Calu3 (cell line): ENCODE results near the gene BCL2L12. TPM values are rescaled to one million over a fixed set of nuclear protein-coding genes. Genes with fewer than 3 reads are reported as not detected.

Source experiments
- BruUV-seq: library from RNA; stranded (reverse); fragments of 400-500 nt; replicated peaks from 2 replicates; lab custom pipeline; 2021; lab: Mats Ljungman, UMichigan
- CTCF ChIA-PET: fragments of 300-600 bp; sonication (Branson Sonifier 250); formaldehyde crosslinking; loops from one replicate; lab custom pipeline; 2022; ENCODE audit warnings: antibody characterized with exemption; lab: Charles Lee
- DNase-seq: peaks from one replicate; pipeline ENCODE4 v3.0.0; 2022
- H3K27ac Mint-ChIP-seq: one replicate; pipeline ENCODE4 v1.8.0; 2022; ENCODE audit warnings: mixed read lengths; ENCODE audit not compliant: unreplicated experiment
- H3K27me3 Mint-ChIP-seq: one replicate; pipeline ENCODE4 v1.8.0; 2022; ENCODE audit warnings: mixed read lengths; ENCODE audit not compliant: unreplicated experiment
- H3K36me3 Mint-ChIP-seq: one replicate; pipeline ENCODE4 v1.8.0; 2022; ENCODE audit warnings: mild to moderate bottlenecking, moderate library complexity, mixed read lengths; ENCODE audit not compliant: insufficient read depth, unreplicated experiment
- H3K4me1 Mint-ChIP-seq: one replicate; pipeline ENCODE4 v1.8.0; 2022; ENCODE audit warnings: mild to moderate bottlenecking, low read depth, mixed read lengths; ENCODE audit not compliant: unreplicated experiment
- H3K4me3 Mint-ChIP-seq: one replicate; pipeline ENCODE4 v1.8.0; 2022; ENCODE audit warnings: mild to moderate bottlenecking, low read depth, moderate library complexity, mixed read lengths; ENCODE audit not compliant: unreplicated experiment
- H3K9me3 Mint-ChIP-seq: one replicate; pipeline ENCODE4 v1.8.0; 2022; ENCODE audit warnings: low read depth, mixed read lengths; ENCODE audit not compliant: unreplicated experiment
- intact Hi-C: fragments of 100-400 bp; cut with micrococcal nuclease; formaldehyde crosslinking; loops from one replicate; pipeline ENCODE4 v1.10.0; 2022; ENCODE audit not compliant: unreplicated experiment
- total RNA-seq: library from RNA; stranded (reverse); gene quantifications from 2 replicates; pipeline ENCODE4 v1.2.3, GENCODE V29; 2022
- TF ChIP-seq, protein P1 (sequence below): fragments of 200-600 bp; IDR thresholded peaks from one replicate; pipeline ENCODE4 v1.8.0; 2022; ENCODE audit warnings: antibody characterized with exemption; ENCODE audit not compliant: unreplicated experiment

The BCL2L12 gene
- total RNA-seq, 1 experiment from 2014 or later = 70.8 TPM

DNA sequence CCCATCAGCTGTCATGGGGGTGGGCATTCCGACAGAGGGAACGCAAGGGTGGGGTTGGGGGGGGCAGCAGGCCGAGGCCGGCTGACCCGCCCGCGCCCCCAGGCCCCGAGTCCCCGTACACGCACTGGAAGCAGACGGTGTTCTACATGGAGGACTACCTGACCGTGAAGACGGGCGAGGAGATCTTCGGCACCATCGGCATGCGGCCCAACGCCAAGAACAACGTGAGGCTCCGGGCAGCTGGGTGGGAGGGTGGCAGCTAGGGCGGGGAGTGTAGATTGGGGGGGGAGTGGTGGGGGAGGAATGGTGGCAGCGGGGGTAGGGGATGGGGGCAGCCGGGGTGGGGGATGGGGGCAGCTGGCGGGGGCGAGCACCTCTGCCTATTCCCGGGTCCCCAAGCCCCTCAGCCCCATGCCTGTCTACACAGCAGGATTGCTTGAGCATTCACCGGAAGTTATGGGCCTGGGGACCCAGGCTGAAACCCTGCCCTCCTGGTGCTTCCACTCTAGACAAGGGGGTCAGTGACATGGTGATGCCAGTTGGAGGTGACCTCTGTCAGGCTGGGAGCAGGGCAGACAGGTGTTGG lies 20.9 kb downstream of the BCL2L12 start:
- Mint-ChIP-seq H3K27ac (peak overlapping the region; percentile 40), H3K9me3 (no peaks in the 10 kb centered on the region), H3K4me1 (no peaks in the 10 kb centered on the region), H3K36me3 (peaks cover 96% of the 10 kb centered on the region), H3K27me3 (no peaks in the 10 kb centered on the region), H3K4me3 (no peak overlapping the region)
- no TSS peak for BruUV-seq
- CTCF ChIA-PET = interaction anchor here (0.5 to 0.6 kb wide), 2 partner anchors 9 to 10 kb away, joined by 3 to 6 read pairs; no protein-coding TSS in a partner anchor
- intact Hi-C loops = no loop called here
- no peak for DNase-seq
- TF ChIP-seq, protein P1, sequence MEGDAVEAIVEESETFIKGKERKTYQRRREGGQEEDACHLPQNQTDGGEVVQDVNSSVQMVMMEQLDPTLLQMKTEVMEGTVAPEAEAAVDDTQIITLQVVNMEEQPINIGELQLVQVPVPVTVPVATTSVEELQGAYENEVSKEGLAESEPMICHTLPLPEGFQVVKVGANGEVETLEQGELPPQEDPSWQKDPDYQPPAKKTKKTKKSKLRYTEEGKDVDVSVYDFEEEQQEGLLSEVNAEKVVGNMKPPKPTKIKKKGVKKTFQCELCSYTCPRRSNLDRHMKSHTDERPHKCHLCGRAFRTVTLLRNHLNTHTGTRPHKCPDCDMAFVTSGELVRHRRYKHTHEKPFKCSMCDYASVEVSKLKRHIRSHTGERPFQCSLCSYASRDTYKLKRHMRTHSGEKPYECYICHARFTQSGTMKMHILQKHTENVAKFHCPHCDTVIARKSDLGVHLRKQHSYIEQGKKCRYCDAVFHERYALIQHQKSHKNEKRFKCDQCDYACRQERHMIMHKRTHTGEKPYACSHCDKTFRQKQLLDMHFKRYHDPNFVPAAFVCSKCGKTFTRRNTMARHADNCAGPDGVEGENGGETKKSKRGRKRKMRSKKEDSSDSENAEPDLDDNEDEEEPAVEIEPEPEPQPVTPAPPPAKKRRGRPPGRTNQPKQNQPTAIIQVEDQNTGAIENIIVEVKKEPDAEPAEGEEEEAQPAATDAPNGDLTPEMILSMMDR = no peak

DNA sequence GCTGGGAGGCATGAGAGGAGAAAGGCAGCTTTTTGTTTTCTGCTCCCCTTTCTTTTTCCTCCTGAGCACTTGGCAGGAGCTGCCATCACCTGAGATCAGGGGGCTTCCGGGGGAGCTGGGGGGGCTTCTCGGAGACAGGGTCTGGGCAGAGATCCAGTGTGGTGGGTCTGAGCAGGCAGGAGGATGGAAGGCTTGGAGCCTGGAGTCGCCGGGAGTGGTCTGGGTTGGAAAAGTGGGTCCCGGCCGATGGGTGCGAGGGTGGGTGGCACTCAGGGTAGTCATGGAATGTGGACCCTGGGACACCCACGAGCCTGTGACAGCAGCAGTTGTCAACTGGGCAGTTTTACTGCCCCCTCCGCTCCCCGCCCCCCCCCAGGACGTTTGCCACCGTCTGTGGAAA lies 21.4 kb downstream of the BCL2L12 start:
- H3K4me3 Mint-ChIP-seq = no peak overlapping the region

DNA sequence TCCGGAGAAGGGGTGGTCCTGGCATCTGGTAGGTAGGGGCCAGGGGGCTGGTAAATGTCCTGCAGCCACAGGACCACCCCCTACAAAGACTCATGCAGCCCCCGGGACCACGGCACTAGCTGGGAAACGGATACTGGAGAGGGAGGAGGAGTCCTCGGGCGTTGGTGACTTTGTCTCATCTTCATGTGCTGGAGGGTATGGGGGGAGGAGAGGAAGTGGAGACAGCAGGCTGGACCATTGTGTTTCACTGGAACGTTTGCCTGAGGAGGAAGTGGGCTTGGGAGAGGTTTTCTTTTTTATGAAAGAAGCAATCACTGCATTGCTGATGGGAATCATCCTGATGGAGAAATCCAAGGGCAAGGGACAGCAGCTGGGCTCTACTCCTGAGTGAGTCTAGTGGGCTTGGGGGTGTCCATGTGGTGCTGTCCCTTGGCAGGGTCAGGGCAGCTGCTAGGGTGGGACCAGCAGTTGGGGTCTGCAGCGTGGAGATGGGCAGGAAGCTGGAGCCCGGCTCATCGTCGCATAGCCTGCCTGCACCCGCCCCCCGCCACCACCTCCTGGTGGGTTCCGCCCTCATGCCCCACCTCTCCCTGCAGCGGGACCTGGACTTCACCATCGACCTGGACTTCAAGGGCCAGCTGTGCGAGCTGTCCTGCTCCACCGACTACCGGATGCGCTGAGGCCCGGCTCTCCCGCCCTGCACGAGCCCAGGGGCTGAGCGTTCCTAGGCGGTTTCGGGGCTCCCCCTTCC lies 22.0 kb downstream of the BCL2L12 start:
- peak overlapping the region; percentile 40 for H3K27ac Mint-ChIP-seq
- TF ChIP-seq, protein P1 = no peak
- H3K27me3 Mint-ChIP-seq = no peaks in the 10 kb centered on the region
- H3K36me3 Mint-ChIP-seq = peaks cover 95% of the 10 kb centered on the region
- CTCF ChIA-PET = no interaction called here
- H3K4me1 Mint-ChIP-seq = no peaks in the 10 kb centered on the region
- no peaks in the 10 kb centered on the region for H3K9me3 Mint-ChIP-seq
- no peak overlapping the region for H3K4me3 Mint-ChIP-seq
- no peak for DNase-seq
- no TSS peak for BruUV-seq
- intact Hi-C loops = no loop called here

More for the DNA sequence above, 21.4 kb downstream of the BCL2L12 start:
- no peak for DNase-seq
- H3K9me3 Mint-ChIP-seq = no peaks in the 10 kb centered on the region
- H3K36me3 Mint-ChIP-seq = peaks cover 95% of the 10 kb centered on the region
- H3K4me1 Mint-ChIP-seq = no peaks in the 10 kb centered on the region
- H3K27me3 Mint-ChIP-seq = no peaks in the 10 kb centered on the region
- no TSS peak for BruUV-seq
- H3K27ac Mint-ChIP-seq = peak overlapping the region; percentile 40
- TF ChIP-seq, protein P1 = no peak
- intact Hi-C loops = no loop called here
- CTCF ChIA-PET = interaction anchor here (0.6 kb wide), 1 partner anchor 11 kb away, joined by 3 read pairs; no protein-coding TSS in a partner anchor

DNA sequence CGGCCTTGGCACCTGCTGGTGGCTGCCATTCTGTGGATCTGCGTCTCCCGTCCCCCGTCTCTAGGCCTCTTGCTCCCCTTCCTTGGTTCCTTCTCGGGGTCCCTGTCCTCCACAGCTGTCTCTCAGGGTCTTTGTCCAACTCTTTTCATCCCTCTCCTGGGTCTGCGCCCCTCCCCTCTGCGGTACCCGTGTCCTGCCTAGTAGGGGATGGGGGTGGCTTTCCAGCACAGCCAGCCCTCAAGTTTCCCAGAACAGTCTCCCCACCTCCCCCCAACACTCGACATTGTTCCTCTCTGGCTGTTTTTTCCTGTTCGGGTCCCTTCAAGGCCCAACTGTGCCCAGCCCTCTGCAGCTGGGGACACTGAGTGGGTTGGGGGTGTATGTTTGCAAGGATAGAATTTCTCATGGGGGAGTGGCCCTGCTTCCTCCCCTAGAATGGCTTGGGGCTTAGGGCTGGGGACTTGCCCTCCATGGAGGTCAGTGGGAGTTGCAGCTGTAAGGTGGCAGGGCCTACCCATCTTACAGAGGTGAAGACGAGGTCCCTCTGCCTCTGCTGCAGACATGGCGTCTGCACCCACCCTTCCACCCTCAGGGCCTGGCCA lies 22.9 kb downstream of the BCL2L12 start:
- Mint-ChIP-seq H3K9me3 (no peaks in the 10 kb centered on the region), H3K27me3 (no peaks in the 10 kb centered on the region), H3K27ac (no peak overlapping the region), H3K36me3 (peaks cover 87% of the 10 kb centered on the region), H3K4me3 (no peak overlapping the region), H3K4me1 (no peaks in the 10 kb centered on the region)
- BruUV-seq = no TSS peak
- intact Hi-C loops = no loop called here
- CTCF ChIA-PET = interaction anchor here (0.6 kb wide), 1 partner anchor 170 kb away, joined by 3 read pairs; no protein-coding TSS in a partner anchor
- TF ChIP-seq, protein P1 = no peak
- no peak for DNase-seq
